ENCODE data around the gene NPRL2. TPM values are rescaled to one million over a fixed set of nuclear protein-coding genes. Genes with fewer than 3 reads are reported as not detected.

Gene NPRL2
- total and polyA plus RNA-seq, 2 experiments from 2014 or later: 17.9 to 28.9 TPM

DNA sequence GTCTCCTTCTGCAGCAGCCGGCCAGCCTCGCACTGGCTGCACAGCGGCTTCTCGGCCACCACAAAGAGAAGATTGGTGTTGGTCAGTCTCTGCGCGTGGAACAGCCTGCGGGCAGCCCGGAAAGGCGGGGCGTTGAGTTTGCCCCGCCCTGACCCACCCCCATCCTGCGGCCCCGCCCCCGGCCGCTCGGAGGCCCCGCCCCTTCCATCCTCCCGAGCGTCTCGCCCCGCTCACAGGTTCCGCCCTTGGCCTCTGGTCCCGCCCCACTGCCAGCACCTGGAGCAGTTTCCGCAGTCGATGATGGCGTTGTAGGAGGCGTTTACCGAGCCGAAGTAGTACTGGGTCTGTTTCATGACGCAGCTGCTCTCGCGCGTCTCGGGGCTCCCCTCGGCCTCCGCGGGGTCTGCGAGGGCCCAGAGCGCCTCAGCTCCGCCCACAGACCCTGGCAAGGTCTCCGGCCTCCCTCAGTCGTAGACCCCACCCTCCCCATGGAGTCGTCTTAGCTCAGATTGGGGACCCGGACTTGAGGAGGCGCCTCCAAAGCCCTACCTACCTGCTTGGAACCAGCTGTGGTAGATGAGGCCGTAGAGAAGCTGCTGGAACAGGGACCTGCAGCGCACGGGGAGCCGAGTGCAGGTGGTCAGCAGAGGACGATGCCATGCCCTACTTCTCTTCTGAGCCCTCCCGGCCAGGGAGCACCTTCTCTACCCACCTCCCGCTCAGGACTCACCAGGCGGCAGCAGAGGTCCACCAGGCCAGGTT lies 14.7 kb upstream of the NPRL2 start:
- H3K9ac ChIP-seq: peak overlapping the region; percentile 39; the same call in 1 of the 2 replicates
- in situ Hi-C loops (cut with MboI): no loop called here
- no peak overlapping the region for H3K27ac ChIP-seq
- no peaks in the 10 kb centered on the region for H4K20me1 ChIP-seq (ENCODE audit: insufficient read depth)
- H3K4me2 ChIP-seq (ENCODE audit: unreplicated experiment): peak overlapping the region; percentile 65
- TF ChIP-seq EZH2phosphoT487 (IDR thresholded peaks at IDR 0.05; ENCODE audit: insufficient read depth, low read depth) (no peak), EZH2 (IDR thresholded peaks at IDR 0.05; ENCODE audit: insufficient read depth, poor library complexity, severe bottlenecking) (no peak)
- no peaks in the 10 kb centered on the region for H3K9me3 ChIP-seq (ENCODE audit: low read depth)
- no peaks in the 10 kb centered on the region for H3K79me2 ChIP-seq (ENCODE audit: insufficient read depth)
- H3K9me2 ChIP-seq (ENCODE audit: insufficient read depth): no peaks in the 10 kb centered on the region
- H3K27me3 ChIP-seq (replicated peaks; ENCODE audit: insufficient read depth): no peaks in the 10 kb centered on the region
- DNase-seq: peak; percentile 82
- no peaks in the 10 kb centered on the region for H3K4me1 ChIP-seq (ENCODE audit: insufficient read depth)
- H2AFZ ChIP-seq: peak overlapping the region; percentile 73
- no peaks in the 10 kb centered on the region for H3K36me3 ChIP-seq (ENCODE audit: low read depth)
- peak overlapping the region; percentile 63 for H3K4me3 ChIP-seq
- H3F3A ChIP-seq (ENCODE audit: insufficient read depth): no peaks in the 10 kb centered on the region
- WGBS, 2 experiments (ENCODE audit: low coverage in 1 of 2, low lambda C conversion rate in 2 of 2, missing lambda C conversion rate in 2 of 2): 13 to 18% methylated on average over 24 to 48 of the region's 53 CpGs

DNA sequence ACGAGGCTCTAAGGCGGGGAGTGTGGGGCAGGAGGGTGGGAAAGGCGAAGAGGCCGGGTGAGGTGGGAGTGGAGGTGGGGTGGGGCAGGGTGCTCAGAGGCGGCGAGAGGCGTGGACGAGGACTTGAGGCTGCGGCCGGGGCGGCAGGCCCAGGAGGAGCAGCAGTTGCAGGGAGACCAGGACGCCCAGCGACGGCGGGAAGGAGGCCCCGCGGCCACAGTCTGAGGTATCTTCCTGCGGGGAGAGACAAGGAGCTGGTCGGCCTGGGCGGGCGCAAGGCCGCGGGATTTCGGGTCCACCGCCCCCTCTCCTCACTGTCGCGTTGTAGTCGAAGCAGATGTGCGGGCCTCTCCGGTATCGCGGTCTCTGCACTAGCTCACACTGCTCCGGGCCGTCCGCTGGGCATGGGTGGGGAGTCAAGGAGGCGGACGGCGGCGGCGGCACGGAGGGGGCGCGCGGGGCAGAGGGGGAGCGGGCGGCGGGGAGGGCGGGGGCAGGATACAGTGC lies 14.1 kb upstream of the NPRL2 start:
- Histone ChIP-seq H3K9me2 (ENCODE audit: insufficient read depth) (no peaks in the 10 kb centered on the region), H3K4me3 (peak overlapping the region; percentile 63), H3K9ac (peak overlapping the region; percentile 39; the same call in 1 of the 2 replicates), H3K27me3 (replicated peaks; ENCODE audit: insufficient read depth) (no peaks in the 10 kb centered on the region), H3K4me1 (ENCODE audit: insufficient read depth) (no peaks in the 10 kb centered on the region), H4K20me1 (ENCODE audit: insufficient read depth) (no peaks in the 10 kb centered on the region), H2AFZ (peak overlapping the region; percentile 73), H3K27ac (no peak overlapping the region), H3K4me2 (ENCODE audit: unreplicated experiment) (peak overlapping the region; percentile 65), H3K36me3 (ENCODE audit: low read depth) (no peaks in the 10 kb centered on the region), H3K9me3 (ENCODE audit: low read depth) (no peaks in the 10 kb centered on the region), H3F3A (ENCODE audit: insufficient read depth) (no peaks in the 10 kb centered on the region), H3K79me2 (ENCODE audit: insufficient read depth) (no peaks in the 10 kb centered on the region)
- peak; percentile 53 for DNase-seq
- TF ChIP-seq EZH2phosphoT487 (IDR thresholded peaks at IDR 0.05; ENCODE audit: insufficient read depth, low read depth) (no peak), EZH2 (IDR thresholded peaks at IDR 0.05; ENCODE audit: insufficient read depth, poor library complexity, severe bottlenecking) (no peak)
- WGBS, 2 experiments (ENCODE audit: low coverage in 1 of 2, low lambda C conversion rate in 2 of 2, missing lambda C conversion rate in 2 of 2): 13 to 20% methylated on average over 14 to 46 of the region's 48 CpGs
- in situ Hi-C loops (cut with MboI): no loop called here

DNA sequence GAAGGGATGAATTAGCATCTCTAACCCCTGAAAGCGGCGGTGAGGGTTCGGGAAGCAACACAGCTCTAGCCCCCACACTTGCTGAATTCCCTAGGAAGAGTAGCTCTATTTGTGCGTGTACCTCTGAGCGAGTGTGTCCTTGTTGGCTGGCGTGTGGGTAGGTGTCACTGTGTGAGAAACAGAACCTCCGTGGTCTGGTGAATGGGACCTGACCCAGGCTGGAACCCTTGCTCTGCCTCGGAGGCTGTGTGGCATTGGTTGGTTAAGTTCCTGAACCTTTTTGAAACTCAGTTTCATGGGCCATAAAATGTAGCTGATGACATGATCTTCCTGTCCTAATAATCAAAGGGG lies 9.2 kb upstream of the NPRL2 start:
- H3K27ac ChIP-seq: no peak overlapping the region
- H3K9me2 ChIP-seq (ENCODE audit: insufficient read depth): no peaks in the 10 kb centered on the region
- peaks cover 25% of the 10 kb centered on the region for H3K4me1 ChIP-seq (ENCODE audit: insufficient read depth)
- in situ Hi-C loops (cut with MboI): no loop called here
- H3F3A ChIP-seq (ENCODE audit: insufficient read depth): peaks cover 3% of the 10 kb centered on the region; the same call in 1 of the 2 replicates
- H3K9me3 ChIP-seq (ENCODE audit: low read depth): no peaks in the 10 kb centered on the region
- peaks cover 10% of the 10 kb centered on the region; the same call in 1 of the 2 replicates for H4K20me1 ChIP-seq (ENCODE audit: insufficient read depth)
- H2AFZ ChIP-seq: peak overlapping the region; percentile 93
- H3K79me2 ChIP-seq (ENCODE audit: insufficient read depth): peaks cover 46% of the 10 kb centered on the region
- no peak overlapping the region for H3K9ac ChIP-seq
- H3K4me2 ChIP-seq (ENCODE audit: unreplicated experiment): peak overlapping the region; percentile 67
- peak overlapping the region; percentile 75 for H3K4me3 ChIP-seq
- 13 to 18% methylated on average over 8 of the region's 8 CpGs for WGBS, 2 experiments (ENCODE audit: low coverage in 1 of 2, low lambda C conversion rate in 2 of 2, missing lambda C conversion rate in 2 of 2)
- DNase-seq: no peak
- no peaks in the 10 kb centered on the region for H3K27me3 ChIP-seq (replicated peaks; ENCODE audit: insufficient read depth)
- no peak for TF ChIP-seq EZH2phosphoT487 (IDR thresholded peaks at IDR 0.05; ENCODE audit: insufficient read depth, low read depth)
- TF ChIP-seq EZH2 (IDR thresholded peaks at IDR 0.05; ENCODE audit: insufficient read depth, poor library complexity, severe bottlenecking): no peak
- no peaks in the 10 kb centered on the region for H3K36me3 ChIP-seq (ENCODE audit: low read depth)

DNA sequence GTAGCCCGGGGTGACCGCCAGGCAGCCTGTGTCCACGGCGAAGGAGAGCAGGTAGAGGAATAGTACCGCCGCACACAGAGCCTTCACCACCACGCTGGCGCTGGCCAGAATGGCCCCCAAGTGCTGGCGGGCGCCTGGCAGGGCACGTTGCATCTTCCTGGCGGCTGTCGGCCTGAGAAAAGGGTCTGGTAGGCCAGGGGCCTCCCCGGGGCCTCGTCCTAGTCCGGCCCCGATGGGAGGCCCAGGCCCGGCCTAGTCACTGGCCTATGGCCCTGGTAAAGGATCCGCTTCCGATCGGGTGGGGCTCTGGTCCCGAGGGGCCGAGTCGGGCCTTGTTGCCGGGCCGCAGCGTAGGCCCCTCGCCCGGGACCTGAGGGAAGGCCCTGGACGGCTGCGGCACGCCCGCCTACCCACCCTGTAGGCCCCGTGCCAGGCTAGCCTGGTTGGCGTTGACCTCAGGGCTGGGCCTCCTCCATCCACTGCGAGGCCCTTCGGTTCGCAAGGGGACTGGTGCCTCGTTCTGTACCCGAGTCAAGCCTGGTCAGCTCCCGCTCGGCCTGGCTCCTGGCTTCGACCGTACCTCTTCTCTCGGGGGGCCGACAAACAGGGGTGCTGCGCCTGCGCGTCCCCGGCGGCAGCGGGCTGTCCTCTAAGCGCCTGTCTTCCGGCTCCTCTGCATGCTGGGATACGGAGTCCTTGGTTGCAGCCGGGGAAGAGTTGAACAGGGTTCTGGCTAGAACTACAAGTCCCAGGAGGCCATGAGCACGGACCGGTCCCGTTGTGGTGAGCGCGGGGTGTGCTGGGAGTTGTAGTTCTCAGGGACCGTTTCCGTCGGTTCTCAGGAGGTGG lies 8.6 kb upstream of the NPRL2 start, which contains the start of gene TMEM115:
Gene TMEM115, minus strand, starts transcription at position 611 of the 849 bp plus-strand sequence. Its CDS starts 458 bp downstream, at position 153.
- TF ChIP-seq EZH2phosphoT487 (IDR thresholded peaks at IDR 0.05; ENCODE audit: insufficient read depth, low read depth) (no peak), EZH2 (IDR thresholded peaks at IDR 0.05; ENCODE audit: insufficient read depth, poor library complexity, severe bottlenecking) (no peak)
- 0 out of 2 replicates have a peak, but pooled peaks cover 2% of the 10 kb centered on the region for H3K36me3 ChIP-seq (ENCODE audit: low read depth)
- peak within 1 kb of the TSS; percentile 93 for H2AFZ ChIP-seq
- peak within 1 kb of the TSS; percentile 66 for H3K27ac ChIP-seq
- peak within 1 kb of the TSS; percentile 89 for H3K9ac ChIP-seq
- H3F3A ChIP-seq (ENCODE audit: insufficient read depth): peaks cover 4% of the 10 kb centered on the region; the same call in 1 of the 2 replicates
- peak; percentile 99 for DNase-seq
- no peaks in the 10 kb centered on the region for H3K9me3 ChIP-seq (ENCODE audit: low read depth)
- H3K27me3 ChIP-seq (replicated peaks; ENCODE audit: insufficient read depth): no peaks in the 10 kb centered on the region
- WGBS, 2 experiments (ENCODE audit: low coverage in 1 of 2, low lambda C conversion rate in 2 of 2, missing lambda C conversion rate in 2 of 2): 1% methylated on average over 55 to 62 of the region's 64 CpGs
- H3K79me2 ChIP-seq (ENCODE audit: insufficient read depth): peaks cover 51% of the 10 kb centered on the region
- peak within 1 kb of the TSS; percentile 75 for H3K4me3 ChIP-seq
- in situ Hi-C loops (cut with MboI): no loop called here
- peaks cover 10% of the 10 kb centered on the region; the same call in 1 of the 2 replicates for H4K20me1 ChIP-seq (ENCODE audit: insufficient read depth)
- peaks cover 25% of the 10 kb centered on the region for H3K4me1 ChIP-seq (ENCODE audit: insufficient read depth)
- peak within 1 kb of the TSS; percentile 98 for H3K4me2 ChIP-seq (ENCODE audit: unreplicated experiment)
- no peaks in the 10 kb centered on the region for H3K9me2 ChIP-seq (ENCODE audit: insufficient read depth)
